MM.1S (cell line): ENCODE measurements around the gene AKAP8L.
"Not testable (repeated sequence)": the region's sequence is repeated elsewhere in the genome, so short reads cannot be mapped to it uniquely, and the experiment has no call there.

ENCODE experiments used
- DNase-seq: peaks from one replicate; pipeline ENCODE4 v3.0.0-alpha.2; 2015
- H2AFZ ChIP-seq: fragments of 300-600 bp; sonication (generic); 2 replicates; pipeline ENCODE4 v1.6.0; 2016; ENCODE audit warnings: antibody characterized with exemption, low read length
- H3F3A ChIP-seq: fragments of 300-600 bp; sonication (generic); 2 replicates; pipeline ENCODE4 v1.6.1; 2016; ENCODE audit warnings: mild to moderate bottlenecking, antibody characterized with exemption, low read length, moderate library complexity, mixed read lengths; ENCODE audit not compliant: insufficient read depth
- H3K27ac ChIP-seq: fragments of 300-600 bp; sonication (generic); 2 replicates; pipeline ENCODE4 v1.5.1; 2016; ENCODE audit warnings: mild to moderate bottlenecking, low read length
- H3K27me3 ChIP-seq: fragments of 300-600 bp; sonication (generic); replicated peaks from 2 replicates; pipeline ENCODE4 v1.6.0; 2016; ENCODE audit warnings: low read length; ENCODE audit not compliant: insufficient read depth
- H3K36me3 ChIP-seq: fragments of 300-600 bp; sonication (generic); replicated peaks from 2 replicates; pipeline ENCODE4 v1.6.1; 2016; ENCODE audit warnings: mild to moderate bottlenecking, low read length, mixed read lengths; ENCODE audit not compliant: insufficient read depth
- H3K4me1 ChIP-seq: fragments of 300-600 bp; sonication (generic); 2 replicates; pipeline ENCODE4 v1.6.1; 2016; ENCODE audit warnings: low read length, mixed read lengths
- H3K4me2 ChIP-seq: fragments of 300-600 bp; sonication (generic); 2 replicates; pipeline ENCODE4 v1.6.0; 2016; ENCODE audit warnings: low read depth, low read length
- H3K4me3 ChIP-seq: fragments of 300-600 bp; sonication (generic); 2 replicates; pipeline ENCODE4 v1.5.1; 2016; ENCODE audit warnings: low read length, mixed read lengths
- H3K79me2 ChIP-seq: fragments of 300-600 bp; sonication (generic); 2 replicates; pipeline ENCODE4 v1.6.1; 2016; ENCODE audit warnings: mixed run types, low read length, mixed read lengths
- H3K9ac ChIP-seq: fragments of 300-600 bp; sonication (generic); 2 replicates; pipeline ENCODE4 v1.6.1; 2016; ENCODE audit warnings: low read length, mixed read lengths
- H3K9me2 ChIP-seq: fragments of 300-600 bp; sonication (generic); replicated peaks from 2 replicates; pipeline ENCODE4 v1.6.1; 2016; ENCODE audit warnings: mild to moderate bottlenecking, low read length, mixed read lengths; ENCODE audit not compliant: insufficient read depth
- H3K9me3 ChIP-seq: fragments of 300-600 bp; sonication (generic); replicated peaks from 2 replicates; pipeline ENCODE4 v1.6.1; 2016; ENCODE audit warnings: mild to moderate bottlenecking, low read length, mixed read lengths; ENCODE audit not compliant: insufficient read depth
- H4K20me1 ChIP-seq: fragments of 300-600 bp; sonication (generic); 2 replicates; pipeline ENCODE4 v1.6.1; 2016; ENCODE audit warnings: mild to moderate bottlenecking, low read length, moderate library complexity, mixed read lengths; ENCODE audit not compliant: insufficient read depth
- CTCF ChIP-seq: fragments of 300-600 bp; sonication (generic); IDR thresholded peaks from 2 replicates; pipeline ENCODE4 v1.5.1; 2016; ENCODE audit warnings: antibody characterized with exemption, low read length, mixed read lengths
- EZH2 ChIP-seq: fragments of 300-600 bp; sonication (generic); optimal IDR thresholded peaks from 2 replicates; pipeline ENCODE3; 2017; ENCODE audit warnings: low read depth, mild to moderate bottlenecking, antibody characterized with exemption, low read length, mixed read lengths
- EZH2phosphoT487 ChIP-seq: fragments of 300-600 bp; sonication (generic); IDR thresholded peaks from 2 replicates; pipeline ENCODE4 v1.6.1; 2018; ENCODE audit warnings: antibody characterized with exemption, low read length

The AKAP8L gene

GRCh38 chr19:15412832-15413231 lies 6.0 kb downstream of the AKAP8L start:
- no peak overlapping the region for H3K27ac ChIP-seq
- no peak for DNase-seq
- no peaks in the 10 kb centered on the region for H3K9me3 ChIP-seq
- no peak overlapping the region for H3K4me3 ChIP-seq
- H2AFZ ChIP-seq: no peak overlapping the region
- H3K4me1 ChIP-seq: peaks cover 8% of the 10 kb centered on the region
- H4K20me1 ChIP-seq: no peaks in the 10 kb centered on the region
- H3K36me3 ChIP-seq: no peaks in the 10 kb centered on the region
- no peak overlapping the region for H3K4me2 ChIP-seq
- H3K27me3 ChIP-seq: no peaks in the 10 kb centered on the region
- no peaks in the 10 kb centered on the region for H3K9me2 ChIP-seq
- no peak overlapping the region for H3K9ac ChIP-seq
- H3F3A ChIP-seq: no peaks in the 10 kb centered on the region
- H3K79me2 ChIP-seq: peaks cover 96% of the 10 kb centered on the region
- TF ChIP-seq EZH2phosphoT487 (no peak), EZH2 (no peak), CTCF (no peak)

GRCh38 chr19:15411351-15411750 lies 7.4 kb downstream of the AKAP8L start:
- not testable (repeated sequence) for H3K36me3 ChIP-seq, H3K9me2 ChIP-seq, DNase-seq, H4K20me1 ChIP-seq, H3K4me1 ChIP-seq, H3K4me2 ChIP-seq, H3K27ac ChIP-seq, H3K9me3 ChIP-seq, H3F3A ChIP-seq, H3K4me3 ChIP-seq, H3K9ac ChIP-seq, H3K27me3 ChIP-seq, H2AFZ ChIP-seq
- H3K79me2 ChIP-seq: peaks cover 96% of the 10 kb centered on the region

- Histone ChIP-seq H3K4me3 (no peak overlapping the region), H3K27ac (no peak overlapping the region), H3K36me3 (no peaks in the 10 kb centered on the region), H3F3A (no peaks in the 10 kb centered on the region), H2AFZ (no peak overlapping the region), H3K27me3 (no peaks in the 10 kb centered on the region), H3K4me1 (no peaks in the 10 kb centered on the region), H3K9ac (no peak overlapping the region), H4K20me1 (peaks cover 4% of the 10 kb centered on the region; the same call in 1 of the 2 replicates), H3K9me2 (no peaks in the 10 kb centered on the region), H3K4me2 (no peak overlapping the region), H3K79me2 (peaks cover 91% of the 10 kb centered on the region), H3K9me3 (no peaks in the 10 kb centered on the region)
- no peak for DNase-seq
- TF ChIP-seq EZH2phosphoT487 (no peak), CTCF (no peak), EZH2 (no peak)
Observed at GRCh38 chr19:15404780-15405211, 14.0 kb downstream of the AKAP8L start.

GRCh38 chr19:15404097-15404779 lies 14.6 kb downstream of the AKAP8L start:
- no peak overlapping the region for H3K4me3 ChIP-seq
- H4K20me1 ChIP-seq: peaks cover 4% of the 10 kb centered on the region; the same call in 1 of the 2 replicates
- no peaks in the 10 kb centered on the region for H3K36me3 ChIP-seq
- TF ChIP-seq CTCF (no peak), EZH2phosphoT487 (no peak), EZH2 (no peak)
- no peak overlapping the region for H3K27ac ChIP-seq
- H3K27me3 ChIP-seq: no peaks in the 10 kb centered on the region
- no peaks in the 10 kb centered on the region for H3K9me3 ChIP-seq
- no peak for DNase-seq
- H3K4me2 ChIP-seq: no peak overlapping the region
- H3F3A ChIP-seq: no peaks in the 10 kb centered on the region
- no peak overlapping the region for H2AFZ ChIP-seq
- H3K79me2 ChIP-seq: peaks cover 85% of the 10 kb centered on the region
- H3K4me1 ChIP-seq: no peaks in the 10 kb centered on the region
- H3K9me2 ChIP-seq: no peaks in the 10 kb centered on the region
- no peak overlapping the region for H3K9ac ChIP-seq
